Astrocyte of the spinal cord (primary cell): ENCODE data around the gene TMX1.

ENCODE experiments used
- DNase-seq: peaks from one replicate; pipeline ENCODE4 v3.0.0; 2011; ENCODE audit warnings: low read depth, low spot score
- H3K4me3 ChIP-seq: 2 replicates; pipeline ENCODE4 v1.5.1; 2011; ENCODE audit warnings: low read depth, mild to moderate bottlenecking, low read length, moderate library complexity
- CTCF ChIP-seq: IDR thresholded peaks from 2 replicates; pipeline ENCODE4 v1.5.1; 2012; ENCODE audit warnings: low read depth, mild to moderate bottlenecking, low read length, inconsistent platforms
- in situ Hi-C: cut with HindIII; loops from 2 replicates; pipeline ENCODE4 v1.10.0; 2017; ENCODE audit warnings: low sequenced_read_pairs

The TMX1 gene, protein sequence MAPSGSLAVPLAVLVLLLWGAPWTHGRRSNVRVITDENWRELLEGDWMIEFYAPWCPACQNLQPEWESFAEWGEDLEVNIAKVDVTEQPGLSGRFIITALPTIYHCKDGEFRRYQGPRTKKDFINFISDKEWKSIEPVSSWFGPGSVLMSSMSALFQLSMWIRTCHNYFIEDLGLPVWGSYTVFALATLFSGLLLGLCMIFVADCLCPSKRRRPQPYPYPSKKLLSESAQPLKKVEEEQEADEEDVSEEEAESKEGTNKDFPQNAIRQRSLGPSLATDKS

DNA sequence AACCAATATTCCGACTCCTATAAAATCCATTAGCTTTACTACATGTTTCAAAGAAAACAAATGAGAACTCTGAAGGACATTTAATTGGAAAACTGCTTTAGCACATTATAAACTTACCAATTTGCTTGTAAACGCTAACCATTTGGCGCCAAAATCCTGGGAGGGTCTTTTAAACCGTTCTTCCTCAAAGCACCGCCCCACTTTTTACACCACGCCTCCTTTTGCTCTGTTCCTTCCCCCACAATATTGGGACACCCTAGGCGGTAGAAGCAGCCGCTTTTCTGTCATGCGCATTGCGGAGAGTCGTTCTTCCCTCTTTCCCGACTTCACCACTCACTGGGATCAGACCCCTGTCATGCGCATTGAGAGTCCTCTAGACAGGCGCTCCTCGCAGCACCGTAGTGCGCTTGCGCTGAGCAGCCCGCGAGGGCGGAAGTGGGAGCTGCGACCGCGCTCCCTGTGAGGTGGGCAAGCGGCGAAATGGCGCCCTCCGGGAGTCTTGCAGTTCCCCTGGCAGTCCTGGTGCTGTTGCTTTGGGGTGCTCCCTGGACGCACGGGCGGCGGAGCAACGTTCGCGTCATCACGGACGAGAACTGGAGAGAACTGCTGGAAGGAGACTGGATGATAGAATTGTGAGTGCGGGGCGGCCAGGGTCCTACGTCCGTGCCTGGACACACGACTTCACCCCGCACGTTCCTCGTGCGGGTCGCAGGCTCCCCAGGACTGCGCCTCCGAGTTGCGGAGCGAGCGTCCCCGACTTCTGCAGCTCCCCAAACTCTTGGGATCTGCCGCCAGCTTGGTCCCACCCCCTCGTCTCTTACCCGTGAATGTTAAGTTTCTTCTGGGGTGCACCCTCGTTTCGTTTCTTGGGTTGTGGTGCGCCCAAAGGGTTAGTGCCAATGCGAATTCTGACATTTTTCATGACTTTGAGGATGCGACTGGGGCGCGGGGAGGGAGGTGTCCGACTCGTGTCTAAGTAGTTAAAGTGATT, at the start of gene TMX1:
TMX1 (plus strand) TSS at position 435 of the 991 bp plus-strand sequence; CDS start at position 481, 46 bp downstream.
- in situ Hi-C loops, result no loop called here
- DNase-seq, result peak; percentile 98
- H3K4me3 ChIP-seq, result peak within 1 kb of the TSS; percentile 81
- TF ChIP-seq CTCF, result no peak

DNA sequence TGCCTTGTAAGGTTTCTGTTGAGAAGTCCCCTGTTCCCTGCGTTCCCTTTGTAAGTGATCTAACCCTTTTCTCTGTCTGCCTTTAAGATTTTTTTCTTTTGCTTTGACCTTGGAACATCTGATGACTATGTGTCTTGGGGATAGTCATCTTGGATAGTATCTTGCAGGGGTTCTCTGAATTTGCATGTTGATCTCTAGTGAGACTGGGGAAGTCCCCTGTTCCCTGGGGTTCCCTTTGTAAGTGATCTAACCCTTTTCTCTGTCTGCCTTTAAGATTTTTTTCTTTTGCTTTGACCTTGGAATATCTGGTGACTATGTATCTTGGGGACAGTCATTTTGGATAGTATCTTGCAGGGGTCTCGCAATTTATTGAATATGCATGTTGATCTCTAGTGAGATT, 38.2 kb upstream of the TMX1 start:
- no peak for TF ChIP-seq CTCF
- in situ Hi-C loops, result no loop called here
- no peak for DNase-seq
- H3K4me3 ChIP-seq, result no peak overlapping the region

GRCh38 chr14:51202914-51203665, 37.0 kb upstream of the TMX1 start:
- no peak for TF ChIP-seq CTCF
- no peak for DNase-seq
- in situ Hi-C loops, result no loop called here
- H3K4me3 ChIP-seq, result no peak overlapping the region

GRCh38 chr14:51203881-51204280, 36.2 kb upstream of the TMX1 start:
- TF ChIP-seq CTCF, result no peak
- no peak overlapping the region for H3K4me3 ChIP-seq
- no peak for DNase-seq
- in situ Hi-C loops, result no loop called here

DNA sequence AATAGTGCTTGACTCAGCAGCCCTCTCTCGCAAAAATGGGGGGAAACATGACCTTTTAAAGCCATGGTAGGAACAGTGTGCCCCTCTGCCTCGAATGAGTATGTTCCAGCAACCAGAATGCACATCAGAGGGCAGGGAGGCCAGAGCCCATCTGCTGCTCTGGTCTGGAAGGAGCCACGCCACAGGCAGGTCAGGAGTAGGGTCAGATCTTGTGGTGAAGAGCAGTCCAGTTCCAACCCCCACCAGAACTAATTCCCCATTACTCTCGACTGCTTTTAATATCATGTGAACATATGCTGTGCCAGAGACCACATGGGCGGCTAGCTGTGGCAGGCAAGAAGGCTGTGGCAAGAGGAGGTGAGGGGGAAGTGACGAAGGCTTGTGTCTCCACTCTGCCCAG, 34.6 kb upstream of the TMX1 start:
- DNase-seq, result peak; percentile 9
- TF ChIP-seq CTCF, result no peak
- in situ Hi-C loops, result no loop called here
- H3K4me3 ChIP-seq, result no peak overlapping the region

- in situ Hi-C loops, result no loop called here
- TF ChIP-seq CTCF, result no peak
- H3K4me3 ChIP-seq, result no peak overlapping the region
- no peak for DNase-seq
Observed at GRCh38 chr14:51206462-51206861, 33.6 kb upstream of the TMX1 start.
